HepG2 (cell line): ENCODE measurements around the gene IL4I1. TPM values are rescaled to one million over a fixed set of nuclear protein-coding genes. Genes with fewer than 3 reads are reported as not detected.

Experiments
- ATAD3A ChIP-seq: sonication (generic); formaldehyde crosslinking; IDR thresholded peaks from 2 replicates; pipeline ENCODE4 v1.4.0; 2020; ENCODE audit warnings: missing genetic modification reagents
- ATF7-NPFF ChIP-seq: sonication (generic); formaldehyde crosslinking; IDR thresholded peaks from 2 replicates; pipeline ENCODE4 v1.8.1; 2023; ENCODE audit warnings: mild to moderate bottlenecking, low read depth, missing genetic modification reagents, moderate library complexity
- DR1 ChIP-seq: sonication (generic); formaldehyde crosslinking; IDR thresholded peaks from 2 replicates; pipeline ENCODE4 v1.8.0; 2021; ENCODE audit warnings: mild to moderate bottlenecking, missing genetic modification reagents, inconsistent platforms
- FOXK1 ChIP-seq: sonication (generic); formaldehyde crosslinking; IDR thresholded peaks from 2 replicates; pipeline ENCODE4 v1.4.0; 2020; ENCODE audit warnings: low read depth, missing genetic modification reagents, borderline replicate concordance
- FOXK2 ChIP-seq: fragments of 450-650 bp; IDR thresholded peaks from 2 replicates; pipeline ENCODE4 v1.6.1; 2016
- HOXD1 ChIP-seq: sonication (generic); formaldehyde crosslinking; IDR thresholded peaks from 2 replicates; pipeline ENCODE4 v1.5.0; 2020; ENCODE audit warnings: missing genetic modification reagents
- MED13 ChIP-seq: sonication (generic); formaldehyde crosslinking; IDR thresholded peaks from 2 replicates; pipeline ENCODE4 v1.5.0; 2020; ENCODE audit warnings: missing genetic modification reagents
- NFIB ChIP-seq: sonication (generic); formaldehyde crosslinking; IDR thresholded peaks from 2 replicates; pipeline ENCODE4 v1.9.0; 2021; ENCODE audit warnings: missing genetic modification reagents, mild to moderate bottlenecking, borderline replicate concordance
- PAWR ChIP-seq: sonication (generic); formaldehyde crosslinking; IDR thresholded peaks from 2 replicates; pipeline ENCODE4 v1.4.0; 2020; ENCODE audit warnings: missing genetic modification reagents, mild to moderate bottlenecking, borderline replicate concordance
- PCBP1 ChIP-seq: fragments of 200-400 bp; formaldehyde crosslinking; IDR thresholded peaks from 2 replicates; pipeline ENCODE4 v1.6.1; 2017; ENCODE audit warnings: mild to moderate bottlenecking, low read depth, low read length, borderline replicate concordance
- POGK ChIP-seq: sonication (generic); formaldehyde crosslinking; conservative IDR thresholded peaks from 2 replicates; pipeline ENCODE4 v1.8.0; 2022; ENCODE audit warnings: mild to moderate bottlenecking, moderate library complexity, missing genetic modification reagents
- SP2 ChIP-seq: sonication (generic); formaldehyde crosslinking; IDR thresholded peaks from 2 replicates; pipeline ENCODE4 v1.5.1; 2020; ENCODE audit warnings: mild to moderate bottlenecking, missing genetic modification reagents
- ZFP82 ChIP-seq: sonication (generic); formaldehyde crosslinking; IDR thresholded peaks from 2 replicates; pipeline ENCODE4 v1.5.1; 2020; ENCODE audit warnings: mild to moderate bottlenecking, missing genetic modification reagents, borderline replicate concordance
- ZKSCAN8 ChIP-seq: IDR thresholded peaks from 2 replicates; pipeline ENCODE4 v1.6.1; 2016; ENCODE audit warnings: borderline replicate concordance, missing genetic modification reagents, missing compliant biosample characterization
- ZNF205 ChIP-seq: IDR thresholded peaks from 2 replicates; pipeline ENCODE4 v1.6.1; 2018; ENCODE audit warnings: missing biosample characterization, missing genetic modification reagents
- ZNF276 ChIP-seq: sonication (generic); formaldehyde crosslinking; IDR thresholded peaks from 2 replicates; pipeline ENCODE4 v1.4.0; 2020; ENCODE audit warnings: mild to moderate bottlenecking, low read depth, missing genetic modification reagents
- ZNF34 ChIP-seq: sonication (generic); formaldehyde crosslinking; IDR thresholded peaks from 2 replicates; pipeline ENCODE4 v1.4.0; 2020; ENCODE audit warnings: mild to moderate bottlenecking, missing genetic modification reagents, borderline replicate concordance
- polyA plus RNA-seq, 8 experiments: library from polyadenylated mRNA; depleted of rRNA in 3 of 8; stranded (reverse) in 7 of 8; unstranded in 1 of 8; fragments of >200 nt; fragmentation: Illumina TruSeq in 4 of 8; extraction: Trizol in 4 of 8; gene quantifications; 2 replicates each; pipeline versions ENCODE4 v1.2.1 to v1.2.3, GENCODE V29; 2011 to 2016; ENCODE audit warnings: low read depth in 4 of 8, missing spikeins in 1 of 8, mixed read lengths in 1 of 8; ENCODE audit not compliant: insufficient read depth in 1 of 8
- total RNA-seq, 5 experiments: library from RNA; depleted of rRNA; stranded (reverse); fragments of >200 nt; fragmentation: Illumina TruSeq; extraction: Trizol; gene quantifications; 2 replicates each; pipeline ENCODE4 v1.2.3, GENCODE V29; 2016; ENCODE audit warnings: low read depth in 1 of 5
- TF ChIP-seq, protein P1 (sequence below): sonication (generic); formaldehyde crosslinking; IDR thresholded peaks from 2 replicates; pipeline ENCODE4 v1.4.0; 2020; ENCODE audit warnings: mild to moderate bottlenecking, missing genetic modification reagents
- TF ChIP-seq, protein P2 (sequence below): IDR thresholded peaks from 2 replicates; pipeline ENCODE4 v1.6.1; 2016; ENCODE audit warnings: low read depth
- TF ChIP-seq, protein P3 (sequence below): sonication (generic); formaldehyde crosslinking; IDR thresholded peaks from 2 replicates; pipeline ENCODE4 v1.5.0; 2020; ENCODE audit warnings: missing genetic modification reagents, mild to moderate bottlenecking, borderline replicate concordance
- TF ChIP-seq, protein P4 (sequence below): sonication (generic); formaldehyde crosslinking; IDR thresholded peaks from 2 replicates; pipeline ENCODE4 v1.4.0; 2020; ENCODE audit warnings: missing genetic modification reagents, borderline replicate concordance

IL4I1 gene
- total and polyA plus RNA-seq, 2 of the 13 experiments (the other 11 are each of a cell fraction or from before 2014, with no cell fraction given): not detected

DNA sequence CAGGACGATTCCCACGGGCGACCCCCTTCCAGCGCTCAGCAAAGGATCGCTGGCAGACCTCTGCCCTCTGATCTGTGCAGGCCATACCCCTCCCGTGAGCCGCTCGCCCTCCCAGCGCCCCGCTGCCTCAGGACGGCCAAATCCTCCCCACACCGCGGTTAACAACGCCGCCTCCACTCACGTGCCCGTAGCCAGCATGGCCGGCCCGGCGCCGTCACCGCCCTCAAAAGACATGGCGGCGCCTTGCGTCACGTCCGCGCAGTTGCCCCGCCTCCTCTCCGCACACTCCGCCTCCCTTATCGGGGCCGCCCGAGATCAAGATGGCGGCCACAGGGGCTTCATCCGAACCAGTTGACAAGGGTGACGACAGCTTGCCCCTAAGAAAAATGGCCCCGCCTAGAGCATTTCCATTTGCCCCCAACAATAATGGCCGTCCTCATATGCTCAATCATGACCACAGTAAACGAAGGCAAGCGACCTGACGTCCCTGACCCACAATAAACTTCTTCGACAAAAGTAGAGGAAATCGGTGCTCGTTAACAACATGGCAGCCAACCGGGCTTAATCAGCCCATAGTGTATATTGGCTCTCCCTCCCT lies 20.2 kb downstream of the IL4I1 start (continued):
- no peak for TF ChIP-seq PCBP1
- TF ChIP-seq, protein P1, sequence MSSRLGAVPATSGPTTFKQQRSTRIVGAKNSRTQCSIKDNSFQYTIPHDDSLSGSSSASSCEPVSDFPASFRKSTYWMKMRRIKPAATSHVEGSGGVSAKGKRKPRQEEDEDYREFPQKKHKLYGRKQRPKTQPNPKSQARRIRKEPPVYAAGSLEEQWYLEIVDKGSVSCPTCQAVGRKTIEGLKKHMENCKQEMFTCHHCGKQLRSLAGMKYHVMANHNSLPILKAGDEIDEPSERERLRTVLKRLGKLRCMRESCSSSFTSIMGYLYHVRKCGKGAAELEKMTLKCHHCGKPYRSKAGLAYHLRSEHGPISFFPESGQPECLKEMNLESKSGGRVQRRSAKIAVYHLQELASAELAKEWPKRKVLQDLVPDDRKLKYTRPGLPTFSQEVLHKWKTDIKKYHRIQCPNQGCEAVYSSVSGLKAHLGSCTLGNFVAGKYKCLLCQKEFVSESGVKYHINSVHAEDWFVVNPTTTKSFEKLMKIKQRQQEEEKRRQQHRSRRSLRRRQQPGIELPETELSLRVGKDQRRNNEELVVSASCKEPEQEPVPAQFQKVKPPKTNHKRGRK (CRISPR knock-in tag): no peak
- no peak for TF ChIP-seq ZKSCAN8 (CRISPR knock-in tag)
- TF ChIP-seq FOXK2: no peak
- TF ChIP-seq SP2 (CRISPR knock-in tag): peak; percentile 88
- TF ChIP-seq, protein P2, sequence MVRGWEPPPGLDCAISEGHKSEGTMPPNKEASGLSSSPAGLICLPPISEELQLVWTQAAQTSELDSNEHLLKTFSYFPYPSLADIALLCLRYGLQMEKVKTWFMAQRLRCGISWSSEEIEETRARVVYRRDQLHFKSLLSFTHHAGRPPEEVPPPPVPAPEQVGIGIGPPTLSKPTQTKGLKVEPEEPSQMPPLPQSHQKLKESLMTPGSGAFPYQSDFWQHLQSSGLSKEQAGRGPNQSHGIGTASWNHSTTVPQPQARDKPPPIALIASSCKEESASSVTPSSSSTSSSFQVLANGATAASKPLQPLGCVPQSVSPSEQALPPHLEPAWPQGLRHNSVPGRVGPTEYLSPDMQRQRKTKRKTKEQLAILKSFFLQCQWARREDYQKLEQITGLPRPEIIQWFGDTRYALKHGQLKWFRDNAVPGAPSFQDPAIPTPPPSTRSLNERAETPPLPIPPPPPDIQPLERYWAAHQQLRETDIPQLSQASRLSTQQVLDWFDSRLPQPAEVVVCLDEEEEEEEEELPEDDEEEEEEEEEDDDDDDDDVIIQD (CRISPR knock-in tag): no peak
- 0 out of 2 replicates have a peak, but pooled peaks have one; percentile 45 for TF ChIP-seq ZNF34
- TF ChIP-seq ZFP82: peak; percentile 17; the same call in 1 of the 2 replicates
- TF ChIP-seq, protein P3, sequence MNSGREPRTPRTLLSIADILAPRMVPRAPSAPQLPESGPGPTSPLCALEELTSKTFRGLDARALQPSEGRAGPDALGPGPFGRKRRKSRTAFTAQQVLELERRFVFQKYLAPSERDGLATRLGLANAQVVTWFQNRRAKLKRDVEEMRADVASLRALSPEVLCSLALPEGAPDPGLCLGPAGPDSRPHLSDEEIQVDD: peak; percentile 66; the same call in 1 of the 2 replicates
- TF ChIP-seq HOXD1 (CRISPR knock-in tag): peak; percentile 22; the same call in 1 of the 2 replicates
- no peak; the same call in 1 of the 2 replicates for TF ChIP-seq ATF7-NPFF
- TF ChIP-seq NFIB (CRISPR knock-in tag): no peak
- TF ChIP-seq DR1 (CRISPR knock-in tag): peak; percentile 63; the same call in 1 of the 2 replicates
- TF ChIP-seq, protein P4, sequence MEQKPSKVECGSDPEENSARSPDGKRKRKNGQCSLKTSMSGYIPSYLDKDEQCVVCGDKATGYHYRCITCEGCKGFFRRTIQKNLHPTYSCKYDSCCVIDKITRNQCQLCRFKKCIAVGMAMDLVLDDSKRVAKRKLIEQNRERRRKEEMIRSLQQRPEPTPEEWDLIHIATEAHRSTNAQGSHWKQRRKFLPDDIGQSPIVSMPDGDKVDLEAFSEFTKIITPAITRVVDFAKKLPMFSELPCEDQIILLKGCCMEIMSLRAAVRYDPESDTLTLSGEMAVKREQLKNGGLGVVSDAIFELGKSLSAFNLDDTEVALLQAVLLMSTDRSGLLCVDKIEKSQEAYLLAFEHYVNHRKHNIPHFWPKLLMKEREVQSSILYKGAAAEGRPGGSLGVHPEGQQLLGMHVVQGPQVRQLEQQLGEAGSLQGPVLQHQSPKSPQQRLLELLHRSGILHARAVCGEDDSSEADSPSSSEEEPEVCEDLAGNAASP: no peak
- no peak for TF ChIP-seq ZNF276 (CRISPR knock-in tag)
- TF ChIP-seq POGK (CRISPR knock-in tag): no peak
- no peak for TF ChIP-seq ZNF205 (CRISPR knock-in tag)
- TF ChIP-seq FOXK1 (CRISPR knock-in tag): peak; percentile 67
- TF ChIP-seq ATAD3A (CRISPR knock-in tag): no peak
- TF ChIP-seq MED13 (CRISPR knock-in tag): no peak; the same call in 1 of the 2 replicates
- TF ChIP-seq PAWR (CRISPR knock-in tag): no peak
